Pulmonary artery endothelial cell (primary cell): ENCODE results near the gene KIF5C. TPM values are rescaled to one million over a fixed set of nuclear protein-coding genes. Genes with fewer than 3 reads are reported as not detected.
"Not testable (repeated sequence)": the region's sequence is repeated elsewhere in the genome, so short reads cannot be mapped to it uniquely, and the experiment has no call there.

ENCODE experiments used
- DNase-seq: peaks from one replicate; pipeline ENCODE4 v3.0.0-alpha.2; 2011; ENCODE audit warnings: low read depth, low spot score
- total RNA-seq: library from RNA; depleted of rRNA; stranded (reverse); fragments of >200 nt; gene quantifications from 2 replicates; pipeline ENCODE4 v1.2.3, GENCODE V29; 2014

KIF5C gene
- total RNA-seq, 1 donor from 2014 or later: under 0.01 TPM

DNA sequence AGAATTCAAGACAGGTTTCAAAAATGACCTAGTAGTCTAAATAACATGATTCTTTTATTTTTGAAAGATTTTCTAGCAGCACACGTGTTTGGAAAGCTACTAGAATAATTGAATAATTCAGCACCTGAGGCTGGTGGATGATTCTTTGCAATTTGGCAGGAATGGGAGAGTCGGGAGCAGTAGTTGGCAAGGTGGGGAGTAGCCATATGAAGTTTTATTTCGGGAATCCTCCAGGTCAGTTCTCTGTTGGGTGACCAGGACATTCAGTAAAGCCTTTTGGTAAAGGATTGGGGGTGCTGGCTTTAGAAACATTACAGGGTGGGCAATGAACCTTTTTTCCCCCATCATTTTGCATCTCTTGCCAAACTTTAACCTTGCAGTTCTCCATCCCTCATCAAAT lies 88.4 kb downstream of the KIF5C start:
- no peak for DNase-seq

DNA sequence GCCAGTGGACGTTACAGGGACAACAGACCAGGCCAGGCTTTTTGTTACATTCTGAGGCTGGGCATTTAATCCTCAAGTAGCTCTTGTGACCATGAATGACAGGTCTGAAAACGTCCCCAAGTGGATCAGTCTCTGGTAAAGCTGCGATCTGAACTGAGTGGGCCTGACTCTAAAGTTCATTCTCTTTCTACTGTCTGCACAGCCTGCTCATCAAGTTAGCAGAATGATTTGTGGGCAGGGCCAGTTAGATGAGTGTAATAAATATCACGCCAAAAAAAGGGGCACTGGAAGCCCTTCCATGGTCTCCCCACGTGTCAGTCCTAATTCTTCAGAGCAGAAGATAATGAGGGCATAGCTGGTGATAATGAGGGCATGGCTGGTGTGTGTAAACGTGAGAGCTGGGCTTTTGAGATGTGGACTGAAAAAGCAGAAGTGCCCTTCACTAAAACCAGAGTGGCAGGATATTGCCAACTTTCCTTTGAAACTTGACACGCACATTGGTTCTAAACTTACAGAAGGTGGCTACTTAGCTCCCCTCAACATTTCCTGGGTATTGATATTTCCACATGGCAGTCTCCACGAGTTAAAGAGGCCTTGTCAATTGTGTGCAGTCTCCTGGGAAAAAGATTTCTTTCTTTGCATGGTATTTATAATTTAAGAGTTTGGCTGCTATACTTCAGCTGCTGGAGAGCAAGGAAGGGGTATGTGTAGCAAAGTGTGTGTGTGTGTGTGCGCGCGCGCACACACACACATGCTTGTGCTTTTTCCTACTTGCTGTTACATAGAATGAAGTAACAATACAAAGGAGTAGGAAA lies 90.8 kb downstream of the KIF5C start:
- DNase-seq: no peak

DNA sequence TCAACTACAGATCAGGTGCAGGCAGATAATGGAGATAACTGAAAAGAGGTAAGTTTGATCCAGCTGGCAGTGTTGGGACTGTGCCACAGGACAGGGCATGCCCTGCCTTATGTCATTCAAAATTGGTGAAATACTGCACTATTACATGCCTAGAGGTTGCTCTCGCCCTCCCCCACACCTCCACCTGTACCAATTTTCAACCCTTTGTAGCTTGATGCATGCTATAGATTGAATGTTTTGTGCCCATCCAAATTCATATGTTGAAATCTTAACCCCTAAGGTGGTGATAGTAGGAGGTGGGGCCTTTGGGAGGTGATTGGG lies 91.4 kb downstream of the KIF5C start:
- no peak for DNase-seq

- no peak for DNase-seq
Observed at GRCh38 chr2:148967056-148967455, 92.0 kb downstream of the KIF5C start.

DNA sequence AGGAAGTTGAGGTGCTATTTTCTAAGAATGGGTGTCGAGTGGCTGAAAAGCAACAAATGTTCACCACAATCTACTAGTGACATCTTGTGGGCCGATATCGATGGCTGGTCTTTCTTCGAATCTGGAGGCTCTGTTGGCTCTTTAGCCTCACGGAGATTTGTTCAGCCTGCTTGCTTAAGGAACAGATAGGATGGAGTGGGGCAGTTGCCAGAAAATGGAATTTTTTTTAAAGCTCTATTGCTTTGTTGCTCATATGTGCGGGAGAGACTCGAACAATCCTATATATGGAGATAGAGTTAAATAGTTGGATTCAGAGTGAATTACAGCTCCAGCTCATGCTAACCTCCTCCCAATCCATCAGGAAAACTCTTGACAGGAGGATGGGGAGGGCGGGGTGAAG lies 92.6 kb downstream of the KIF5C start:
- DNase-seq: no peak

DNA sequence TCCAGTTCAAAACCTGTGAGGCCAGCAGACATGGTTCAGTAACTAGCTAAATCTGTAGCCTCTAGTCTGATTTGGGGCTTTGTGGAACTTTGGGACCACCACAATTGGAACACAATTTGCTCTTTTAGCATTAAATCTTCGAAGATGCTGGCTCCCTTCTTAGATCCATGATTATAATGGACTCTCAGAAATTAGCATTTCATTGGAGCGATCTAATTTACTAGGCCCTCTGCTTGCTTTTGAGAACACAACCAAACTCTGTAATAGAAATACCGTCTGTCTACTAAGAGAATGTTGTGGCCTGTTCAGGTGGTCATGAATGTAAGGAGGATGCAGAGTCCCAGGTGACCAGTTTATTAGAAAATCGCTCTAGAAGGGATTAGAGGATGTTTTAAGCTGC lies 93.3 kb downstream of the KIF5C start:
- no peak for DNase-seq

- DNase-seq: no peak
Observed at GRCh38 chr2:148968776-148969319, 93.8 kb downstream of the KIF5C start.

GRCh38 chr2:148969659-148970061 lies 94.6 kb downstream of the KIF5C start:
- DNase-seq: no peak

DNA sequence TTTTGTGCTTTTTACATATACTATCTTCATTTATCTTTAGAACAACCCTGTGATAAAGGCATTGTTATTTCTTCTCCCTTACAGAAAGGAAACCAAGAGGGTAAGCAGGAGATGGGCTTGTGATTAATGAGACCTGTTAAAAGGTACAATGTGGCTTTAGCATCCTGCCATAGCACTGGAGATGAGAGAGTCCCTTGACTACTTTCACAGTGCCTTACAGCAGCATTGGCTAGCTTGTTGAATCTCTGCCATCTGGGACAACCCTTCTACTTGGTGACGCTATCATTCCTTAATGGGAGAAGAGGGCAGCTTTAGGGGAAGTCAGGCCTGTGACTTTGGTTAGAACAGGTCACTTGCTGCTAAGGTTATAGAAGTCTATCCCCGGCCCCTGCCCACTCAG lies 95.4 kb downstream of the KIF5C start:
- DNase-seq: no peak

DNA sequence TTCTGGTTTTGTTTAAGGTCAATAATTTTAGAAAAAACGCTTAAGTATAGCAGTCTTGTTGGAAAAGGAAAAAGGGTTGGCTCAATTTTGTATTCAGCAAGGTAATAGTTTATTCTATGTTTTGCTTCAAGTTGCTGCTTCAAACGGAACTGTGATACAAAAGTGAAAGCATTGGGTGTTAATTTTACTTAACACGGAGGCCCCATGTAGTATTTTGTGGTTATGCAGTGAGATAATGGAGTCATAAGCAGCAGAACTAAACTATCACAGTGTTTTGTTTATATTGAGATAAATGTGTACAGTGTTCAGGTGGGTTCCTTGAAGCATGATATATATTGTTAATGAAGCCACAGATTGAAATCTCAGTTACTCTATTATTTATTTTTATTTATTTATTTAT lies 96.5 kb downstream of the KIF5C start:
- no peak for DNase-seq

DNA sequence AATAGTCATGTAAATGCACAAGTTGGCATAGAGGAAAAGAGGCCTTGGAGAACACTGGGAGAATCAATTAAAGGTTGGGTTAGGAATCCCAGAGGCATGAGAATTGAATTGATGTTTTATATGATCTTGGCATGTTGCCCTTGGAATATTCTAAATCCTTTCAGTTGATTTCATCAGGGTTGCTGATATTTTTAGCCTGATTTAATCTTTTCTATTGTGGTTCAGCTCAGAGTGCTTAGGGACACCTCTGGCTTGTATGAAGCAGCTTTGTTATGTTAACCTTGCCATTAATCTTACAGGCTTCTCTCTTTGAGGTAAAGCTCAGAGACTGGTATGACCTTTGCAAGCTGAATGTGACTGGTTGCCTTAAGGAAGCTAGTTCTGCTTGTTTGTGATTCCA lies 99.1 kb downstream of the KIF5C start:
- DNase-seq: no peak

- DNase-seq: no peak
Observed at GRCh38 chr2:148978026-148978685, 103.1 kb downstream of the KIF5C start.

DNA sequence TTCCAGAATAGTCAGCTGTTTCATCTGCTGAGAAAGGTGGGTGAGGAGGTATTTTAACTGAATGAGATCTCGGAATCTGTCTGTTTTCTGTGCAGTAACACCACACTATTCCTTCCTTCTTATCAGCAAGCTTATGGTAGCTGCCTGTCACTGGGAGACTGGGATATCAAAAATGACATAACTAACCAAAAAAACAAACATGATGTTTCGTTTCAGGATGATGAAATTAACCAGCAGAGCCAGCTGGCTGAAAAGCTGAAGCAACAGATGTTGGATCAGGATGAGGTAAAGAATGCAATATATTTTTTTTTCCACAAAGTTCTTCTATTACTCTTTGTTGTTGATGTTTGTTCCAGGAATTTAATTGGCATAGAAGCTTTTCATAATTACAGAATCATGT lies 103.7 kb downstream of the KIF5C start:
- no peak for DNase-seq

GRCh38 chr2:148979164-148979918 lies 104.3 kb downstream of the KIF5C start:
- no peak for DNase-seq

DNA sequence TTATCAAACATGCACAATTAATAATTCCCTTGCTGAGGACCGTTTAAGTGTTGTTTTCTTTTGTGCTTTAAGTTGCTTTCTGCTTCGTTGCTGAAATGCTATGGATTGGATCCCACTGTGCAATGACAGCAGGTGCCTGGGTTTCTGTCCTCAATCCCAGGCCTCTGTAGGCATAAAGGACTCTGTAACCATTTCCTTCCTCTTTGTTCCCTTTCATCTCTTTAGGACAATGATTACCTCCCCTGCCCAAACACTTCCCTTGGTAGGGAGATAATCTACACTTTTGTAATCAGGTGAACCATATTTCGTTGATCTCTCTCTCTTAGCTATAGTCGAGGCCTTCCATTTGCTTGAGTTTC lies 104.9 kb downstream of the KIF5C start:
- DNase-seq: no peak

GRCh38 chr2:148980496-148980895 lies 105.5 kb downstream of the KIF5C start:
- DNase-seq: not testable (repeated sequence)

GRCh38 chr2:148981324-148981723 lies 106.3 kb downstream of the KIF5C start:
- DNase-seq: no peak

- DNase-seq: no peak
Observed at GRCh38 chr2:148981781-148982180, 106.8 kb downstream of the KIF5C start.

DNA sequence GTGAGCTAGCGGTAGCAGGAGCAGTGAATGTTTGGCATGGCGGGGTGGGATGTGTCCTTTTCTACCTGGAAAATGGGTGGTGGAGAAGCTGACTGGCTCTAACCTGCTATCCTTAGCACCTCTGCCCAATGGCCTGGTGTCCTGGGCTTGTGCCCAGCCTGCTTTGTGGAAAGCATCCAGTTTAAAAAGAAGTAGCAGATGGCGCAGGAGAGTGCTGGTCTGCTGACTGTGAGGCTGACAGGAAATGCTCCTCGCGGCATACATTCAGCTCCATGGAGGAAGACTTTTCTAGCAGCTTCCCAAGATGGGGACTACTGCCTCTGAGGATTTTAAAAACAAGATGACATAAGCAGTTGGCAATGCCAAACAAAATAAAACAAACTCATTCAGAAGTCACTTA lies 107.3 kb downstream of the KIF5C start:
- no peak for DNase-seq

DNA sequence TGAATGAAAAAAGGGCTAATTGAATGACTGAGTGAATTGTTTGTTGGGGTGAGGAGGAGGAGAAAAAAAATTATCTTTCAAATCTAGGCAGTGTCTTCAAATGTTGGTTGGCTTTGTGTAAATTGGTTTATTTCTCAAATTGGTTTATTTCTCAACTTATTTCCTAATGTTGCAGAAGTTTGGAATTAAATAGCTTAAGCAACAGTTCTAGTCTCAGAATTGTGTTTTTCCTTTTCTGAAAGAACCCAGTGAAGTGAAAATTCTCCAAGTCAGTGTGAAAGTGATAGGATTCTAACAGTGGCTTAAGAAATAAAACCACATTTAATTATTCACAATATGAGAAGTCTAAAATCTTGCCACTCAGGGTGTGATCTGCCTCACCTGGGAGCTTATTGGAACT lies 108.9 kb downstream of the KIF5C start:
- no peak for DNase-seq

DNA sequence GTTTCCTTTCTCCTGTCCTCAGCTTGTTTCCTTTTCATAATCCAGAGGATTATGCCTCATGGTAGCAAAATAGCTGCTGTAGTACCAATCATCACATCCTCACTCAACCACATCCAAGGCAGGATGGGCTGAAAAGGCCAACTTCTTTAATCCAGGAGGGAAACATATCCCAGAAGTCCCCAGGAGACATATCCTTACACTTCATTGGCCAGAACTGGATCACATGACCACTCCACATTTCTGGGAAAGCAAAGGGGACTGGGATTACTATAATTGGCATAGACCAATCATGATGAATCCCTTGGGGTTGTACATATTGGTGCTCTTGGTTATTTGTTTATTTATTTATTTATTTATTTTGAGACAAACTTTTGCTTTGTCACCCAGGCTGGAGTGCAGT lies 109.4 kb downstream of the KIF5C start:
- DNase-seq: no peak

DNA sequence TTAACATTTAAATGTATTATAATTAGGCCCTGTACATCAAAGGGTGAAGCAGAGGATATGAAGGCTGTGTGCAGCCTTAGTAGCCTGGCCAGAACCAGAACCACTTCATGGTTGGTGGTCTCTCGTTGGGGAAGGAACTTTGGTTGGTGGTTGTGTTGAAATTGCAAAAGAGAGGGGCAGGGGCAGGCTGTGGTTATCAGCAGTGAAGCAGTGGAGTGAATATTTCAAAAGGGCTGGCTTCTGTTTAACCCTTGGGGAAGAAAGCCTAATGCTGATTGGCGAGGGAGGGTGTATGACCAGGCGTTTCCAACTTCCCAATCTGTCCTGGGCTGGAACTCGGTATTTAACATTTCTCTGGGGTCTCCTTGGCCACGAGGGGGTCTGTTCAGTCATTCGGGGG lies 112.3 kb downstream of the KIF5C start:
- DNase-seq: no peak
